Fibroblast of villous mesenchyme (primary cell): ENCODE measurements around the gene ANKRD28. TPM values are rescaled to one million over a fixed set of nuclear protein-coding genes. Genes with fewer than 3 reads are reported as not detected.

ENCODE experiments used
- DNase-seq: peaks from one replicate; pipeline ENCODE4 v3.0.0-alpha.2; 2010; ENCODE audit warnings: low read depth
- H3K4me3 ChIP-seq: 2 replicates; pipeline ENCODE4 v1.5.1; 2011; ENCODE audit warnings: low read depth, mild to moderate bottlenecking, low read length
- total RNA-seq: library from RNA; depleted of rRNA; stranded (reverse); fragments of >200 nt; gene quantifications from 2 replicates; pipeline ENCODE4 v1.2.3, GENCODE V29; 2012
- TF ChIP-seq, protein P1 (sequence below): IDR thresholded peaks from 2 replicates; pipeline ENCODE4 v1.5.1; 2012; ENCODE audit warnings: low read depth, mild to moderate bottlenecking, low read length; ENCODE audit not compliant: insufficient read depth

Gene ANKRD28
- total RNA-seq, 1 donor: 372 TPM

- no peak for DNase-seq
- H3K4me3 ChIP-seq: no peak overlapping the region
- TF ChIP-seq, protein P1, sequence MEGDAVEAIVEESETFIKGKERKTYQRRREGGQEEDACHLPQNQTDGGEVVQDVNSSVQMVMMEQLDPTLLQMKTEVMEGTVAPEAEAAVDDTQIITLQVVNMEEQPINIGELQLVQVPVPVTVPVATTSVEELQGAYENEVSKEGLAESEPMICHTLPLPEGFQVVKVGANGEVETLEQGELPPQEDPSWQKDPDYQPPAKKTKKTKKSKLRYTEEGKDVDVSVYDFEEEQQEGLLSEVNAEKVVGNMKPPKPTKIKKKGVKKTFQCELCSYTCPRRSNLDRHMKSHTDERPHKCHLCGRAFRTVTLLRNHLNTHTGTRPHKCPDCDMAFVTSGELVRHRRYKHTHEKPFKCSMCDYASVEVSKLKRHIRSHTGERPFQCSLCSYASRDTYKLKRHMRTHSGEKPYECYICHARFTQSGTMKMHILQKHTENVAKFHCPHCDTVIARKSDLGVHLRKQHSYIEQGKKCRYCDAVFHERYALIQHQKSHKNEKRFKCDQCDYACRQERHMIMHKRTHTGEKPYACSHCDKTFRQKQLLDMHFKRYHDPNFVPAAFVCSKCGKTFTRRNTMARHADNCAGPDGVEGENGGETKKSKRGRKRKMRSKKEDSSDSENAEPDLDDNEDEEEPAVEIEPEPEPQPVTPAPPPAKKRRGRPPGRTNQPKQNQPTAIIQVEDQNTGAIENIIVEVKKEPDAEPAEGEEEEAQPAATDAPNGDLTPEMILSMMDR: no peak
Measured at GRCh38 chr3:15831927-15832326, 34.1 kb upstream of the ANKRD28 start.

DNA sequence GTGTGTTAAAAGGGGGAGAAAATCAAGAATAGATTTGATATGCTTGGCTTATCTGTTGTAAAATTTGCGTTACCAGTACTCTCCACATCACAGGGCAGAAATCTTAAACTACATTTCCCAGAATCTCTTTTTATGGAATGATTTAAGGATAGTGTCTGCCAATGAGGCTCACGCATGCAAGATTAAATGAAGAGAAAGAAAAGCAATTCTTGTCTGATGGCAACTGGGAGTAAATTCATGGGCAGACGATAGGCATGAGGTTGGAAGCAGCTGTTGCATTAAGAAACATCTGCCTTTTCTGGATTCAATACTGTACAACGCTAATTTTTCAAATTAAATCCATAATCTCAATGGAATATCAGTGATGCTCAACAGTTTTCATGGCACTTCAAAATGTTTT is 27.2 kb upstream of the ANKRD28 start:
- TF ChIP-seq, protein P1: no peak
- DNase-seq: no peak
- no peak overlapping the region for H3K4me3 ChIP-seq

- TF ChIP-seq, protein P1: no peak
- no peak overlapping the region for H3K4me3 ChIP-seq
- DNase-seq: no peak
Measured at GRCh38 chr3:15823092-15823491, 25.3 kb upstream of the ANKRD28 start.

- DNase-seq: no peak
- TF ChIP-seq, protein P1: no peak
- no peak overlapping the region for H3K4me3 ChIP-seq
Measured at GRCh38 chr3:15822281-15822680, 24.5 kb upstream of the ANKRD28 start.

DNA sequence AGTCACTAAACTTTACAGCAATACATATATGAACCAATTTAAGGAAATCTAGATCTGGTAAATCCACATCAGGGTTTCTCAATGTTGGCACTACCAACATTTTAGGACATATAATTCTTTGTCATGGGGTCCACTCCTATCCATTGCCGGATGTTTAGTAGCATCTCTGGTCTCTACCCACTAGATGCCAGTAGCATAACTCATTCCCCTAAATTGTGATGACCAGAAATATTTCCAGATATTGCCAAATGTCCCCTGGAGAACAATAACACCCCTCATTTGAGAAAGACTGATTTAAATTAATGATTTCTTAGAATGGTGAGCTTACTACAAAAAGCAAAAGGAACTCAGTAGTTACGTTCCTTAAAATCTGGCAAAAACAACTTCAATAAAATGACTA is 23.1 kb upstream of the ANKRD28 start:
- DNase-seq: no peak
- TF ChIP-seq, protein P1: no peak
- no peak overlapping the region for H3K4me3 ChIP-seq

GRCh38 chr3:15819576-15819975 is 21.8 kb upstream of the ANKRD28 start:
- no peak for DNase-seq
- no peak overlapping the region for H3K4me3 ChIP-seq
- TF ChIP-seq, protein P1: no peak

DNA sequence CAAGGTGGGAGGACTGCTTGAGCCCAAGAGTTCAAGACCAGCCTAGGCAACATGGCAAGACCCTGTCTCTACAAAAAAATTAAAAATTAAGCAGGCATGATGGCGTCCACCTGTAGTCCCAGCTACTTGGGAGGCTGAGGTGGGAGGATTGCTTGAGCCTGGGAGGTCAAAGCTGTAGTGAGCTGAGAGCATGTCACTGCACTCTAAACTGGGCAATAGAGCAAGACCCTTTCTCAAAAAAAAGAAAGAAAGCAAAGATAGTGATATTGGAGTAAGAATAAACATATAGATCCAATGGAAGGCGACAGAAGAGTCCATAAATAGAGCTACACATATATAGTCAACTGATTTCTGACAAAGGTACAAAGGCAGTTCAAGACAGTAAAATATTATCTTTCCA is 21.3 kb upstream of the ANKRD28 start:
- no peak for DNase-seq
- H3K4me3 ChIP-seq: no peak overlapping the region
- TF ChIP-seq, protein P1: no peak
